Lower lobe of right lung (tissue), 2 donors: ENCODE measurements around the gene PRTFDC1. TPM values are rescaled to one million over a fixed set of nuclear protein-coding genes. Genes with fewer than 3 reads are reported as not detected.

Source experiments
- ATAC-seq, 2 donors: fragments of 200-7000 bp; cut with Tn5 transposase; one replicate each; pipeline ENCODE4 v1.9.1; 2020 to 2022; ENCODE audit warnings: mild to moderate bottlenecking in 2 of 2, moderate library complexity in 2 of 2
- DNase-seq: peaks from one replicate; pipeline ENCODE4 v3.0.0-alpha.2; 2020
- H3K27ac ChIP-seq: fragments of 200-600 bp; one replicate; pipeline ENCODE4 v1.8.0; 2022
- H3K27me3 ChIP-seq: fragments of 200-600 bp; one replicate; pipeline ENCODE4 v1.8.0; 2022; ENCODE audit warnings: low read depth
- H3K36me3 ChIP-seq: fragments of 200-600 bp; one replicate; pipeline ENCODE4 v1.8.0; 2022; ENCODE audit warnings: mild to moderate bottlenecking
- H3K4me1 ChIP-seq: fragments of 200-600 bp; one replicate; pipeline ENCODE4 v1.8.0; 2022
- H3K4me3 ChIP-seq: fragments of 200-600 bp; one replicate; pipeline ENCODE4 v1.8.0; 2022; ENCODE audit warnings: mild to moderate bottlenecking
- H3K9me3 ChIP-seq: fragments of 200-600 bp; one replicate; pipeline ENCODE4 v1.8.0; 2022
- intact Hi-C: fragments of 100-400 bp; cut with DNase I; formaldehyde crosslinking; loops from one replicate; pipeline ENCODE4 v1.11.0; 2022
- total RNA-seq: library from RNA; stranded (reverse); fragmentation: NEBNext Ultra II Directional; extraction: Animal tissue kit (Norgen Biotek cat#: 25700); gene quantifications from one replicate; pipeline ENCODE4 v1.2.1, GENCODE V29; 2021
- TF ChIP-seq, protein P1 (sequence below): fragments of 200-600 bp; IDR thresholded peaks from one replicate; pipeline ENCODE4 v1.8.0; 2022; ENCODE audit warnings: antibody characterized with exemption, mild to moderate bottlenecking
- donor health status: DM: no; HTN: yes; CAD: no; lungs with severe emphysema.

Gene PRTFDC1
- total RNA-seq, 1 donor from 2014 or later = 3.8 TPM

DNA sequence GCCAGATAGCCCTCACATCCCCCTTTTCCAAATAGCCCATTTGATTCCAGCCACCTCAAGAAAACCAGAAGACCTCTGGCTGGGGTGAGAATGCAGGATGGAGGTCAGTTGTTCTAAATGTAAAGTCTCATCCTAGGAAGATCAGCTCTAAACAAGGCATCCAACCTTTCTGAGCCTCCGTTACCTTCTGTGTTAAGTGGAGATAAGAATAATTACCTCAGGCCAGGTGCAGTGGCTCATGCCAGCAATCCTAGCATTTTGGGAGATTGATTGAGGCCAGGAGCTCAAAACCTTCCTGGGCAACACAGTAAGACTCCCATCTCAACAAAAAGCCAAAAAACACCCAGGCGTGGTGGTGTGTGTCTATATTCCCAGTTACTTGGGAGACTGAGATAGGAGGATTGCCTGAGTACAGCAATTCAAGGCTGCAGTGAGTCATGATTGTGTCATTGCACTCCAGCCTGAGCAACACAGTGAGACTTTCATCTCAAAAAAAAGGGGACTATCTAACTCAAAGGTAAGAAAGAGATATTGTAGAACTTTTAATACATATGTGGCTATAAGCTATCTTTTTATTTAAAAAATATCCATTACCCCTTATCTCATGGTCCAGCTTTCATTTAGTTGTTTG is 43.5 kb downstream of the PRTFDC1 start:
- TF ChIP-seq, protein P1, sequence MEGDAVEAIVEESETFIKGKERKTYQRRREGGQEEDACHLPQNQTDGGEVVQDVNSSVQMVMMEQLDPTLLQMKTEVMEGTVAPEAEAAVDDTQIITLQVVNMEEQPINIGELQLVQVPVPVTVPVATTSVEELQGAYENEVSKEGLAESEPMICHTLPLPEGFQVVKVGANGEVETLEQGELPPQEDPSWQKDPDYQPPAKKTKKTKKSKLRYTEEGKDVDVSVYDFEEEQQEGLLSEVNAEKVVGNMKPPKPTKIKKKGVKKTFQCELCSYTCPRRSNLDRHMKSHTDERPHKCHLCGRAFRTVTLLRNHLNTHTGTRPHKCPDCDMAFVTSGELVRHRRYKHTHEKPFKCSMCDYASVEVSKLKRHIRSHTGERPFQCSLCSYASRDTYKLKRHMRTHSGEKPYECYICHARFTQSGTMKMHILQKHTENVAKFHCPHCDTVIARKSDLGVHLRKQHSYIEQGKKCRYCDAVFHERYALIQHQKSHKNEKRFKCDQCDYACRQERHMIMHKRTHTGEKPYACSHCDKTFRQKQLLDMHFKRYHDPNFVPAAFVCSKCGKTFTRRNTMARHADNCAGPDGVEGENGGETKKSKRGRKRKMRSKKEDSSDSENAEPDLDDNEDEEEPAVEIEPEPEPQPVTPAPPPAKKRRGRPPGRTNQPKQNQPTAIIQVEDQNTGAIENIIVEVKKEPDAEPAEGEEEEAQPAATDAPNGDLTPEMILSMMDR = no peak
- Histone ChIP-seq H3K4me1 (peaks cover 4% of the 10 kb centered on the region), H3K36me3 (no peaks in the 10 kb centered on the region), H3K27me3 (no peaks in the 10 kb centered on the region), H3K27ac (no peak overlapping the region), H3K9me3 (no peaks in the 10 kb centered on the region), H3K4me3 (no peak overlapping the region)
- intact Hi-C loops = no loop called here
- DNase-seq (no peak), ATAC-seq (no peak)

DNA sequence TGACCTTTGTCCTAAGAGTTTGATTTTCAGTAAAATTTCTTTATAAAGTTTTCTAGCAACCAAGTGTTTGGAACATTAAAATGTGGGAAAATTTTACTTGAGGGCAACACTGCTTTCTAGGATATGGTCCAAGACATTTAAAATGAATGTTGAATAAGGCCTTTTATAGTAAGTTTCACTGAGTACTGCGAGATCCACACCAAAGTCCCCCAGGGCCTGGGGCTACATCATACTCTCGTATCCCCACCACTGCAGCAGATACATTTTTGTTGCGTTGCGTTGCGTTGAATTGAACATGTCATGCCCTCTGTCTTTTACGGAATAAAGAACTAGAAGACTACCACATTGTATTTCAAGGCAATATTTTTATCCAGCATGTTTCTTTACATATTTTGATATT is 44.5 kb downstream of the PRTFDC1 start:
- no peaks in the 10 kb centered on the region for H3K9me3 ChIP-seq
- DNase-seq = no peak
- H3K4me3 ChIP-seq = no peak overlapping the region
- ATAC-seq = no peak
- TF ChIP-seq, protein P1 = no peak
- peaks cover 4% of the 10 kb centered on the region for H3K4me1 ChIP-seq
- intact Hi-C loops = no loop called here
- H3K36me3 ChIP-seq = no peaks in the 10 kb centered on the region
- no peak overlapping the region for H3K27ac ChIP-seq
- H3K27me3 ChIP-seq = no peaks in the 10 kb centered on the region

DNA sequence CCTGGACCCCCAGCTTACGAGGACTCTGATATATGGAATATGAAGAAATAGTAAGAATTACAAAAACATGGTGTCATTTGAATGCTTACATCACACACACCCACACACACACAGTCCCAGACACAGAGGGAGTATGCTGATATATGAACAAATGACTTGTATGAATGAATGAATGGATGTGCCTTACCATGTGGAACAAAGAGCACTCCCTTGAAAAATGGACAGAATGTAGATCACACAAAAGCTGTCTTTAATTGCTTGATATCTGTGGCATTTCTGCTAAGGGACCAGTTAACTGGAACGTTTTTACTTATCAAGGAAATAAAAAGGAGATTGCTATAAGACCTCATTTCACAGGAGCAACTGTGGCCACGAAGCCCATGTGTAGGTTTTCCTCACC is 46.0 kb downstream of the PRTFDC1 start:
- H3K27me3 ChIP-seq = no peaks in the 10 kb centered on the region
- H3K27ac ChIP-seq = no peak overlapping the region
- no peaks in the 10 kb centered on the region for H3K36me3 ChIP-seq
- intact Hi-C loops = no loop called here
- TF ChIP-seq, protein P1 = no peak
- H3K4me3 ChIP-seq = no peak overlapping the region
- DNase-seq (no peak), ATAC-seq (no peak)
- H3K9me3 ChIP-seq = no peaks in the 10 kb centered on the region
- H3K4me1 ChIP-seq = peaks cover 11% of the 10 kb centered on the region

DNA sequence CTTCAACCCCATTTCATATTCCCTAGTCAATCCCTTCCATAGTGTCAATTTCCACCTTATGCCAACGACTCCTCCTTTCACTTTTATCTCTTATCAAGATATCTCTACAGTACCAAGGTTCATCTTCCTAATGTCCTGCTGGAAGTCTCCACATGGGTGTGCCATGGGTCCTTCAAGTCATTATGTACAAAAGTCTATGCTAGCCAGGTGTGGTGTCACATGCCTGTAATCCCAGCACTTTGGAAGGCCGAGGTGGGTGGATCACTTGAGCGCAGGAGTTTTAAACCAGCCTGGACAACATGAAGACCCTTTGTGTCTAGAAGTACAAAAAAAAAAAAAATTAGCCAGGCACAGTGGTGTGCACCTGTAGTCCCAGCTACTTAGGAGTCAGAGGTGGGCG is 47.6 kb downstream of the PRTFDC1 start:
- Histone ChIP-seq H3K27me3 (no peaks in the 10 kb centered on the region), H3K4me3 (no peak overlapping the region), H3K27ac (no peak overlapping the region), H3K4me1 (peaks cover 22% of the 10 kb centered on the region), H3K36me3 (no peaks in the 10 kb centered on the region), H3K9me3 (no peaks in the 10 kb centered on the region)
- TF ChIP-seq, protein P1 = no peak
- ATAC-seq = no peak
- intact Hi-C loops = no loop called here
- DNase-seq = no peak

DNA sequence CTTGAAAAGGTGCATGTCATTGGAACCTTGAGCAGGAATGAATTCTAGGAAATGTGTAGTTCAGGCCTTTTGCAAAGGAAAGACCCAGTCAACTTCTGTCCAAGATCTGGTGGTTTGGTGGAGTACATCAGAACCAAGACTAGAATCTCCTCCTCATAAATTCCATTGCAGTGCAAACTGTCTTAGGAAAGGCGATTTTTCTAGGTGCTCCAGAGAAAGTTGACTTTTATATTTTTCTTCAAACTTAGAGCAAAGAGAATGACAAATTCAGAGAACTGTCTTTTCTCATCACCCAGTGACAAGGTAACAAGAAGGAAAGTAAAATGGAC is 50.0 kb downstream of the PRTFDC1 start:
- H3K27ac ChIP-seq = no peak overlapping the region
- intact Hi-C loops = no loop called here

More for the DNA sequence above, 50.0 kb downstream of the PRTFDC1 start:
- Histone ChIP-seq H3K9me3 (no peaks in the 10 kb centered on the region), H3K27me3 (no peaks in the 10 kb centered on the region), H3K4me3 (no peak overlapping the region), H3K4me1 (peaks cover 22% of the 10 kb centered on the region), H3K36me3 (no peaks in the 10 kb centered on the region)
- TF ChIP-seq, protein P1 = no peak
- ATAC-seq (no peak), DNase-seq (no peak)
